ENCODE measurements around the gene HAND1. TPM values are rescaled to one million over a fixed set of nuclear protein-coding genes. Genes with fewer than 3 reads are reported as not detected.

The HAND1 gene
- total RNA-seq, 1 donor from 2014 or later, result not detected

DNA sequence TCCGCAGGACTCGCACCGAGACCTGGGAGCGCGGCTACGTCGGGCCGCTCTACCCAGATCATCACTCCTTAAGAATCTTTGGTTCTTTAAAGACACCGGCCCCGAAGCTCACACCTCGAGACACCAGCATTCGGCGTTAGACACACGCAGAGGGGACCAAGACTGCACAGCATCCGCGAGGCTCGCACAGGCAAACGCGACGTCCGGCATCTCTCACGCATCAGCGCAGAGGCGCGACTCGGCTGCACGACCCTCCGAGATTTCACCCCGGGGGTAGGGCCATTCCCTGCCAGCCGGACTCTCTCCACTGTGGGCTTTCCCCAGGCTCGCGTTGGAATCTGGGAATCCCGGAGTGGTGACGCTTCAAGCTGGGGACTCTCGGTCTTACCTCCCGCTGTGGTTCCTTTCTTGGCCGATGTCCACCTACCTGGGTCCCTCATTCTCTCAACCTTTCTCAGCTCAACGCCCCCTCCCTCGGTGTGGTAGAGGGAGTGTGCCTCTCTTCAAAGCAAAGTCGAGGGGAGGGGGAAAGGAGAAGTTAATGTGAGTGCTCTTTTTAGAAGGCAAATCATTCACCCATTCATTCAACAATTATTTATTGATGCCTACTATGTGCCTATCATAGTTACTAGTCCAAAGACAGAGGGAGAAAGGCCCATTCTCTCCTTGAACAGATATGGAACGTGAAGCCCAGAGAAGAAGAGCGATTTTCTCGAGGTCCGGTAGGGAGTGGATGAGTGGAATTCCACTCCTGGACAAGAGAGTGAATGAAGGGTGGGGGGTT, 1.3 kb upstream of the HAND1 start:
- no peak for DNase-seq (ENCODE audit: low read depth)

DNA sequence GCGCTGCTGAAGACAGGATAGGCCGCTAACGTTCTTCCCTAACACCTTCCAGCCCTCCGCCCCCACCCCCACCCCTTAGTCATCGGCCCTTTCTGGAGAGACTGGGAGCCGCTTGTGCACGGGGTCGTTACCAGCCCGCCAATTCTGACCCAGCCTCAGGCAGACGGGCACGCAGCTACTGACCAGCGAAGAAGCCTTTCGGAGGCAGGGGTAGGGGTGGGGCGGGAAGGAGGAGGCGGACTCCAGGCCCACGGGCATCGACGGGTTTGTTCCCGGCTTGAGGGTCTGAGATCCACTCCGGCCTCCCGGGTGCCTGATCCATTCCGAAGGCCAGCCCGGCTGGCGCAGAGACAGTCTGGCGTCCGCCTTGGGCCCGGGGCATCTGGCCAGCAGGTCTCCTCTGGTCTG, 729 bp upstream of the HAND1 start:
- DNase-seq (ENCODE audit: low read depth), result no peak

DNA sequence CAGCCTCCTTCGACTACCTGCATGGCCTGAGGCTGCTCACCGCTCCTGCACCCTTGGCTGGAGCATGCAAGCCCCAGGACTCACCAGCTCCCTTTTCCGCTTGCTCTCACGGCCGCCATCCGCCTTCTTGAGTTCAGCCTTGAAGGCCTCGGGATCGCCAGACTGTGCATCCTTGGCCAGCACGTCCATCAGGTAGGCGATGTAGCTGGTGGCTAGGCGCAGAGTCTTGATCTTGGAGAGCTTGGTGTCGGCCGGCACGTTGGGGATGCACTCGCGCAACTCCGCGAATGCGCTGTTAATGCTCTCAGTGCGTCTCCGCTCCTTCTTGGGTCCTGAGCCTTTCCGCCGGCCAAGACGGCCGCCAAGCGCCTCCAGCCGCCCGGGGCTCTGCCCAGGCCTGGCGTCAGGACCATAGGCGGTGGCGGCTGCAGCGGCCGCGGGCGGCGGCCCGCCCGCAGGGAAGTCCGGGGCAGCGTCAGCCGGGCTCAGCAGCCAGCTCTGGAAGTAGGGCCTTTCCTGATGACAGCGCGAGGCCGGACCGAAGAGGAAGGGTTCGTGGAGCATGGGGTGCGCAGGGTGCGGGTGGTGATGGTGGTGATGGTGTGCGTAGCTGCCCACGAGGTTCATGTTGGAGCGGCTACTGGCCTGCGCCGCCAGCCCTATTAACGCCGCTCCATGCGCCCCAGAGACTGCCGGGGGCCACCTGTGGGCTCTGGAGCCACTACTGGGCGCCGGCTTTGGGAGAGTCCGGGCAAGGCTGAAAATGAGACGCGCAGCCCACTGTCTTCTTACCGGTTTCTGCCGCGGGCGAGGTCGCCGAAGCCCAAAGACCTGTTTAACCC, 424 bp downstream of the HAND1 start:
- DNase-seq (ENCODE audit: low read depth), result no peak

DNA sequence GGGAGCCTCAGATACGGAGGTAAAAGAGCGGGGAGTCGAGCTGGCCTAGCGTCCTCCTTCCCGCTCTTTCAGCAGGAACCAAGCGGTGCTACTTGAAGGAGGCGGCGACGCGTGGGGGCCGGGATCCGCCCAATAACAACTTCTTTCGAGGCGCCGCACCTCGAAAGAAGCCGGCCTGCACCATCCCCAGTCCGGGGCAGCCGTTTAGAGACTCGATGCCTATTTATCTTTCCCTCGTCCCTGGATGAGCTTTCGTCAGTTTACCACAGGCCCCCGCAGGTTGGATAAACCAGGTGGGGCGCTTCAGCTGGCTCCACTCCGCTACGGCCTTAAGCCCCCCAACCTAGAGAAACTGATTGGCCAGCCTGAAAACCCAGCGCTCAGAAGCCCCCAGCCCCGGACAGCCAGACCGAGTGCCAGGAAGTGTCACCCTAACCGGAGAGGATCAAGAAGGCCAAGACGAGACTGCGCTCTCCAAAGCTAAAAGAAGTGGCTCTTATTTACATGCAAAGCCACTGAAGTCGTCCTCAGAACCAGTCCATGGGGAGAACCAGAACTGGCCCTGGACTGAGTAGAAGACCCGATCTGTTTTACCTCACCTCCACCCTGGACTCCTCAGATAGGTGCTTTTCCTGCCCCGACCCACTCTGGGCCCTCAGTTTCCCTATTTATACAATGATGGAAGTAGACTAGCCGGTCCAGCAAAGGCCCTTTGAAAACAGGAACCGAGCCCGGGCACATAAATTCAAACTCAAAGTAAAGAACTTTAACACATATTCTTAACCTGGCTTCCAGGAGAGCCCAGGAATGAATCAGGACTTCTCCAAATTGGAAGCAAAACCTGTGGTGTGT, 1.4 kb downstream of the HAND1 start:
- no peak for DNase-seq (ENCODE audit: low read depth)

DNA sequence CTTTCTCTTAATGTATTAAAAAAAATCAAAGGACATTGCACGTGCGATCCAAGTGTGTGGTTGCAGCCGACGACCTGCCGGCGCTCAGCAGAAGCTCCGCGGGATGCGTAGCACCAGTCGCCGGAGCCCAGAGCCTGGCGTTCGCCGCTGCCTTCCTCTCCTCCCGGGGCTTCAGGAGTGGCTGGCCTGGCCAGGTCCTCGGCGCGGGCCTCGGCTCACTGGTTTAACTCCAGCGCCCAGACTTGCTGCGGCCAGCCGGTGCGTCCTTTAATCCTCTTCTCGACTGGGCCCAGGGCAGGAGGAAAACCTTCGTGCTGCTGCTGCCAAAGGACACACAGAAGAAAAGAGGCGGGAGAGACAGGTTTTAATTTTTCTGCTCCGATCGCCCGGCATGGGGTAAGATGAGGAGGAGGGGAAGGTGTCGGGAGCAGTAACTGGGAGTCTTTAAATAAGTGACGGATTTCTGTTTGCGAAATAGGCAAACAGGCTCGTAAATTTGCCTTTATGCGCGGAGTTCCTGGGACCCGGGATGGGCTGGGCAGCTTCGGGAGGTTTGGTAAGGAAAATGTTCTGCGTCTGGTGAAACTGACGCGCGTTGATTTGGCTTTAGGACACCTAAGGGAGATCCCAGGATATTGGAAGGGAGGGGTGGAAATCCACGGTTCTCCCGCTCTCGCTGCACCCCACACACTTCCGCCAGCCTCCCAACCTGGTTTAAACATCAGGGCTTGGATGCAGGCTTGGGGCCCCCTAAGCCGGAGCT, 2.3 kb downstream of the HAND1 start:
- no peak for DNase-seq (ENCODE audit: low read depth)

DNA sequence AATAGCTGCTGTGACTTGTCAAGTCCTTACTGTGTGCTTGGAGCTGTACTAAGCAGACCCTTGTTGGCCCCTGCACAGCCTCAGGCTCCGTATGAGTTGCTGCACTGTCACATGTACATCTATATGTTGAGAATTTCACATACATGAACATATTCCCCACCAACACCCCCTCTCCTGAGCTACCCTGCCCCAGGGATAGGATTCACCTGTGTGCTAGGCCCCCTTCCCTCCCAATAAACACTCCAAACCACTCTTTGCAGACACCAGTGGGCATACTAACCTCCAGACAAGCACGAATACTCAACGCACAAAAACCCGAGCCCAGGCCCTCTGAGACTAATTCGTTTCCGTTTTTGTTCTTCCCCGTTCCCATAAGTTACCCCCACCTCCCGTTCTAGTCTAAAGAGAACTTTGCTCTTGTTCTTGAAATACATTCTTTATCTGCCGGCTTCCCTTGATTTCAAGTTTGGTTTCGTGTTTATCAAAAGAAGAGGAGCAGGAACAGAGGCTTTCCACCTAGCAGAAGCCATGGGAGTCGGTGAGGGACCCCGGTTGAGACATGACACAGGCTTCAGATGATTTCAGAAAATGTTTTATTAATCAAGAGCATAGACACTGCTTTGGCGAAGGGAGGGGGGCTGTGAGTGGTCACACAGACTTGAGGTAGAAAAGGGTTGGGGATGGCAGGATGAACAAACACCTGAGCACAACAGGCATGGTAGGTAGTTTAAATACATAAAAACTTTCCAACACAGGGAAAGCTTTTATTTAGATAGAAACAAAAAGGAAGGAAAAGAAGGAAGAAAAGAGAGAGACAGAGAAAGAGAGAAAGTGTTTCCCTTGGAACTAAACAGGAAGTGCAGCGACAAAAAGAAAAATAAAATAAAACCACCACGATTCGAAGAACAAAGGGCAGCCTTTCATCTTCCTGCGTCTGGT, 3.4 kb downstream of the HAND1 start:
- no peak for DNase-seq (ENCODE audit: low read depth)

DNA sequence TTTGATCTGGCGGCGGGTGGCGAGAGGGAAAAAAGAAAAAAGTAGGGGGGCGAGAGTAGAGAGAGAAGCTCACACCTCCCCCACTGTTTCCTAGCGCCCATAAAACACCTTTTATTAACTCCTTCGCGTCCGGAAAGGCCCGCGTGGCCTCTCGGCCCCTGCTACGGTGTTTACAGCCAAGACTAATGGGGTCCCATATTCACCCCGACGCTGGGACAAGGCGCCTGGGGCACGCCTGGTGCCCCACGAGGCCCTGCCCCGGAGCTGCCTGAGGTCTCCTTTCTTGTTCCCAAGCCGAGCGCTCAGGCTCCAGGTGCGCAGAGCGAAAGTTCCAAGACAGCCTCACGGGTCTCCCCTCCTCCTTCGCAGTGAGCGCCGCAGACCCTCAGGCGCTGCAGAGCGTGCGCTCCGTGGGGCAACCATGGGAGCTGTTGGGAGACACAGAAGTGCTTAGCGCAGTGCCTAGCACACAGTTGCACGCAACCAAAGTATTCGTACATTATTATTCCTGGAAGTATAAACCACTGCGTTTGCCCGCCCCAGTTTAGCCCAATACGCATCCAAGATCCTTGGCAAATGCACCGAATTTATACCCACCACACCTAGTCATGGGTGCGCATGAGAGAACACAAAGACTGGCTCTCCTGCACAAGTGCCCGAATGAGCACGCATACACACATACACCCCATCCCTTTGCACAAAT, 4.3 kb downstream of the HAND1 start:
- no peak for DNase-seq (ENCODE audit: low read depth)

DNA sequence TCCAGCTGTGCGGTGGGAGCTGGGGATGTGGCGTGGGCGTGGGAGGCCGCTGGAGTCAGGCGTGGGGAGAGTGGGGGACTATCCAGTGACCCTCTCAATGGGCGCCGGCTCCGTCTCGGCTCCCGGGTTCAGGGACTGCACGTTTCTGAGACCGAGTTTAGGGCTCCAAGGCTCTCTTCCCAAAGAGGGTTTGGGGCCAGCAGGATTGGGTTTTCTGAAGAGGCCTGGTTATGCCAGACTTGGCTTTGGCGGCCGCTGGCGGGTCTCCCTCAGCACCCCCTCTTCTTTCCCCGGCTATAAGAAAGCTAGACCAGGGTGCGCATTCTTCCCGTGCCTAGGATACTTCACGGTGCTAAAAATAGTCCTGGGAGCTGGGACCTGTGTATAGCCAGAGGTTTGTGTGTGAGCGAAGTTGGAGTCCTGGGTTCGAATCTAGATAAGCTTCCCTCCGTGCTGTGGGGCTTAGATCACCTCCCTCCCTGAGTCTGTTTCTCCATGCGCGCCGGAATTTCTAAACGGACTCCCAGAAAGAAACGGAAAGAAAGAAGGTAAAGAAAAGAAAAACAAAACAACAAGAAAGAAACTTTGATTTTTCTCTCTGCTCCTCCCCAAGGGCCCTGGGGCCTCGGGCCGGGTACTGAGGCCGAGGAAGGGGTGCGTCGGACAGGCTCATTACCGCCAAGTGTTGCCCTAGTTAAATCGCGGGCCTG, 5.0 kb downstream of the HAND1 start:
- no peak for DNase-seq (ENCODE audit: low read depth)

DNA sequence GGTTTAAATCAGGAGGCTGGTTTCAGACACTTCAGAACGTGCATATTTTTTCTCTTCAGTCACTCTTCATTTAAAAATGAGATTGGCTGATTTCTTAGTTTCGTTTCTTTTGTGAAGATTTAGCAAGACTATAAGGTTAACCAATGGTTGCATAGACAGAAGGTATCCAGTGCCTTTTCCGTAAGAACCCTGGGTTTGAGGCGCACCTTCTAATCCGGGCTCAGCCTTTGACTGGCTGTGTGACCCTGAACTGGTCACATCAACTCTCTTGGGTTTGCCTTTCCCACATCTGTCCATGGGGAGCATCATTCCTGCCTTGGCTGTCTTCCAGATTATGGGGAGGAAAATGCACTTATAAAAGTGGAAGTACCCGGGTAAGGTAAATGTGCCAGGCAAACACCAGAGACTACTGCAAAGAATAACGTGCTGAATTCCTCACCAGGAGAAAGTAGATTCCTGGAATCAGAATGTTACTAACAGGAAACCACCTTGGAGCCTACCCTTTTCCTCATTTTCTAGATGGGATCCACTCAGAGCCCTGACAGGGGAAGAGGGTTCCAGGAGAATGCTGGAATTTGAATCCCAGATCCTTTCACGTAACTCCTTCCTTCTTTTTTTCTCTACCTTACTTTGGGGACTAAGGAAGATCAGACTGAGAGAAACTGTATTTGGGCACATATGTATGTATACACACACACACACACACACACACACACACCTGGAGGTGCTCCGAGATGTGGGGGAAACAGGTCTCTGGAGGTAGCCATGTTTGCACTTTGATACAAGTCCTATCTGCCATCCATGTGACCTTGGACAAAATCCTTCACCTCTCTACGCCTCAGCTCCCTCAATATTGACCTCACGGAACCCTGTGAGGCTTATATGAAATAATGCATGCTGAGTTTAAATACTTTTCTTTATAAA, 6.8 kb downstream of the HAND1 start:
- no peak for DNase-seq (ENCODE audit: low read depth)

DNA sequence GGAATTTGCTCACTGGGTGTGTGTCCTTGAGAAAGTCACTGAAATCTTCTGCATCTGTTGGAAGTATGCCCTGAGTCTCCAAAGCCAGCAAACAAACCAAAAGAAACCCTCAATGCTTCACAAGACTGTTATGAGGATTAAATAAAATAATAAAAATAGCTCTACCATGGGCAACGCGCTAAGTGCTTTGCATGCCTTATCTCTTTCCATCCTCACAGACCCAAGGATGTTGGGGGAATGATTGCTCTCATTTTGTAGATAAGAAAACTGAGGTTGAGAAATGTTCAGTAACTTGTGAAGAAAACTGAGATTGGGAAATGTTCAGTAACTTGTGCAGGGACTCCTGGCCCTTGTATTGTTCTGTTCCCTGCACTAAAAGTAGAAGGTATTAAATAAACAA, 7.9 kb downstream of the HAND1 start:
- no peak for DNase-seq (ENCODE audit: low read depth)

DNA sequence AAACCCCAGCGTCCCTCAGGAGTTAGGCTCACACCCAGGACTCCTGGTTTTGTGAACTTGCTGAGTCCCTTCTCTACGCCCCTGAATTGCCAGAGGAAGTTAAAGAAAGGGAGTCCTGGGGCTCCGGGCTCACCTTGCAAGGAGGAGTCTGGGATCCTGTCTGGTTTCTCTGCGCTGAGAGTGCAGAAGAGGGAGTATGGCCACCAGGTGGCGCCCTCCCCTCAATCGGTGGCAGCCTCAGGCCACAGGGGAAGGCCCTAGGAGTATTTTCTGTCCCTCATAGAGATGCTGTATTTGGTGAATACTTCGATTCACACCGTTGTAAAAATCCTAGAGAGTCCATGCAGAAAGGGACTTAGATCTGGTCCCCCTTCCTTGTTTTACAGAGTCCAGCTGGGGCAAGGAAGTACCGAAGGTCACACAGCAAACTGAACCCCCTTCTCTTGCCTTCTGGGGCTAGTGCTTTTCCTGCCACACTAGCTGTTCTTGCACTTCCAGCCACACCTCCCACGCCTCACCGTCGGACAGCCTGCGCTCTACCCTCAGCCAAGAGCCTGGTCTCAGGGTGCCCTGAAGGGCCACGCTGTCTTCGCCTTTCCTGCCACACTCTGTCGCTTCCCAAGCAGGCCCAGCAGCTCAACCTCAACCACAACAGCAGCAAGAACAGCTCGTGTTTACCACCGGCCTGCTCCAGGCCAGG, 10.2 kb downstream of the HAND1 start:
- peak; percentile 38 for DNase-seq (ENCODE audit: low read depth)

DNA sequence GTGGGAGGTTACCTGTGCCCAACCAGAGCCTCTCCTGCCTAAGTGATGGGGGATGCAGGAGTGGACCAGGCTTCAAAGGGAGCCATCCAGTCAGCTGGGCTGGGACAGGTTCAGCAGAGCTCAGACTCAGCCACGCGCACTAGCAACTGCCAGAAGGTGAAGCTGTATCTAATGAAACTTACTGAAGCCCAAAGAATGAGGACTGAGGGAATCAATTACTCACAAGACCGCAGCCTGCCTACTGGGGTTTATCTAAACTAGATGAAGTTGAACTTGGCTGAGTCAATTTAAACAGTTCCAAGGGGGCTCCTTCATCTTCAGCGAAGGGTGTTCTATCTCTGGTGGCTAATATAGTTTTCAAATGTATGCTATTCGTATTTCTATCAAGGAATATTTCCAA, 11.4 kb downstream of the HAND1 start:
- no peak for DNase-seq (ENCODE audit: low read depth)

DNA sequence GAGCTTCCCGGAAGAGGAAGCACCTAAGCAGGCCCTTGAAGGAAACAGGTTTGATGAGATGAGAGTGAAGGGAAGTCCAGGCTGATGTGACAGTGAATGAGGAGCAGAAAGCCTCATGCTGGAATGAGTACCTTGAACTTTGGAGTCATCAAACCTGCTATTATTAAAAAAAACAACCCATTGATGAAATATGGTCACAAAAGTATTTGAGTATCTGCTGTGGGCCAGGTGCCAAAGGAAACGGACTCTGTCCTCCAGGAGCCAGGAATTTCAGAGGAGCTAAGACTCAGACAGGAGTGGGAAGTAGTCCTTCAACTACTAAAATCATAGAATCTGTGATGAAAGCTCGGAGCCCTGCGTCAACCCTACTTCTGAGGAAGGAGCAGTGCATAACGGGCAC, 11.9 kb downstream of the HAND1 start:
- no peak for DNase-seq (ENCODE audit: low read depth)

DNA sequence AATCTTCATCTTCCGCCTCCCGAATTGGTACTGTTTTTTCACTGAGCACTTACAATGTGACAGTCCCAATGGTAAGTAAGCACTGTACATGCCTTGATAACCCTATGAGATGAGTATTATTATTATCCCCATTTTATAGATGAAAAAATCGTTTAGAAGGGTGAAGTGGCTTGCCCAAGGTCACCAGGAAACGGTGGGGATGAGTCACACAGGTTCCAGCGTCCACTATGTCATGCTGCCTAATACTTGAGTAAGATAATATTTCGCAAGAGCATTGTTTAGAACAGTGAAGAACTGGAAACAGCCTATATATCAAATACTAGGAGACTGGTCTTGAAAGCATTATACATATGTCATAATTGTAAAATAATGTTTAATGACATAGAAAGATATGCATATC, 12.9 kb downstream of the HAND1 start:
- DNase-seq (ENCODE audit: low read depth), result peak; percentile 88

DNA sequence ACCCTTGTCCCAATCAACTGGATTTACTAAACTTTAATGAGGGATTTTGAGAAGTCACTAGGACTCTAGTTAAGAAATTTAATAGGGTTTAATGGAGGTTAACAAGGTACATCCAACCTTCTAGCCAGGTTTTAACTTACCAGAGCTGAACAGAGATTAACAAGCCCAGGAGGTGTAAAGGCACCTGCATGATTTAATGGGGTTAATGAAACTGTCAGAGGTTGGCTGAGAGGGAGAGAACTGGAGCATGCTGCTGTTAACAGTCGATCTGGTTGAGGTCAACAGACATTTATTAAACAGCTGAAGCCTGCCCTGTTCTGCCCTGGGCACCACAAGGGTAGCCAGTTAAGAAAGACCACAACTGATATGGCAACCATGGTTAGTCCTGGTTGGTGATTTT, 13.6 kb downstream of the HAND1 start:
- no peak for DNase-seq (ENCODE audit: low read depth)

DNA sequence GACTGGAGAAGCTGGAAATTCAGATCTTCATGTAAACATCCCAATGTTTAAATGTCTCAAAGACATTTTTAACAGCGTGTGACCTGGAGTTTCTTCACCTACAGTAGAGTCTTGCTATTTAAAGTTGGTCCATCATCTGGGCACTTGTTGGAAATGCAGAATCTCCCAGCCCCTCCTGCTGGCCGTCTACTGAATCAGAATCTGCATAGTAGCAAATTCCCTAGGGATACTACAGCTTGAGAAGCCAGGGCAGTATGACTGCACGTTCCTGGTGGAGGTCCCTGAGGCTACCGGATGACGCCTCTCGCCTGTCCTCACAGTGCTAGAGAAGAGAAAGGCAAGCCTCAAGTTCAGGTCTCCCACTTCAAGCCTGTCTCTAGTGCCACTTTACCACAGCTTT, 16.5 kb downstream of the HAND1 start:
- no peak for DNase-seq (ENCODE audit: low read depth)

DNA sequence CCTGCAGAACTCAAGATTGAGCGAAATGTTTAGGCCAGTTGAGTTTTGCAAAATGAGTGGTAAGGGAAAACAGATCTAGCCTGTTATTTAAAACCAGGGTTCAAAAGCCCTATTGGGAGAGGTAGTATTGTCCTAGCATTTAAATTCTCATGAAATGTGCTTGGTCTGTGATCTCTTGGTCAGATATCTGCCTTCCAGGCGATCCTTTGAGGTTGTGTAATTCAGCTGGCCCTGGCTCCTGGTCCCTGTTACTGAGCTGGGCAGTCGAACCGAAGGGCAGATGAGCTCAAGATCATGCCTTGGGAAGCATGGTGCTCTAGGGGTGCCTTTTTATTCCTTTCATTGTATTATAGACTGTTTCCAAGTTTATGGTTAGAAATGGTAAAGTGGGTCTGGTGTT, 17.9 kb downstream of the HAND1 start:
- DNase-seq (ENCODE audit: low read depth), result no peak

Measured in renal cortical epithelial cell (primary cell).